MM.1S (cell line): Measurements from ENCODE around the gene CTNNA3.

ENCODE experiments used
- EZH2 ChIP-seq: fragments of 300-600 bp; sonication (generic); optimal IDR thresholded peaks from 2 replicates; pipeline ENCODE3; 2017; ENCODE audit warnings: low read depth, mild to moderate bottlenecking, antibody characterized with exemption, low read length, mixed read lengths
- EZH2phosphoT487 ChIP-seq: fragments of 300-600 bp; sonication (generic); IDR thresholded peaks from 2 replicates; pipeline ENCODE4 v1.6.1; 2018; ENCODE audit warnings: antibody characterized with exemption, low read length
- TF ChIP-seq, protein P1 (sequence below): fragments of 300-600 bp; sonication (generic); IDR thresholded peaks from 2 replicates; pipeline ENCODE4 v1.5.1; 2016; ENCODE audit warnings: antibody characterized with exemption, low read length, mixed read lengths

DNA sequence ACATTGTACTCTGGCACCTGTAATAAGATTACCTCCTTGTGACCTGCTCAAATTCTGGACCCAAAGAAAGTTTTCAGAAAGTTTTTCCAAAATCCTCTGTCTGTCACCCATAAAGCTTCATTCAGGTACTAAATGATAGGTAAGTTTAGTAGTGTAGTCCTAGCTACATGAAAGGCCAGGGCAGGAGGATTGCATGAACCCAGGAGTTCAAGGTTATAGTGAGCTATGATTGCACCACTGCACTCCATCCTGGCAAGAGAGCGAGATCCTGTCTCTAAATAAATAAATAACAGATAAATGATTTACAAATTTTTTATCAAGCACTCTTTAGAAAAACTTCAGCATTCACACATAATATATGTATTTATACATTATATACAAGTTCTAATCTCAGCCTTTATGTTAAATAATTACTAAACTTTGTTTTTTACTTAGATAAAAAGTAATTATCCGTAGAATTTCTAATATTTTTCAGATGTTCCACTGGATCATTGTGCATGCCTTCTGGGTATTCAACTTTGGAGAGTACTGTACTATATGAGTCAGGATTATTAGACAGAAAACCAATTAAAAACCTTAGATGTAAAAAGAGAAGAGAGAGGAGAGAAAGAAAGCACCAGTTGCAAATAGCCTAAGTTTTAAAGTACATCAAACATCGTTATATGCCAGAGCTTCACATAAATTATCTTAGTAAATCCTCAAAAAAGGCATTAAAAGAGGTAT lies 407.1 kb downstream of the CTNNA3 start:
- TF ChIP-seq, protein P1, sequence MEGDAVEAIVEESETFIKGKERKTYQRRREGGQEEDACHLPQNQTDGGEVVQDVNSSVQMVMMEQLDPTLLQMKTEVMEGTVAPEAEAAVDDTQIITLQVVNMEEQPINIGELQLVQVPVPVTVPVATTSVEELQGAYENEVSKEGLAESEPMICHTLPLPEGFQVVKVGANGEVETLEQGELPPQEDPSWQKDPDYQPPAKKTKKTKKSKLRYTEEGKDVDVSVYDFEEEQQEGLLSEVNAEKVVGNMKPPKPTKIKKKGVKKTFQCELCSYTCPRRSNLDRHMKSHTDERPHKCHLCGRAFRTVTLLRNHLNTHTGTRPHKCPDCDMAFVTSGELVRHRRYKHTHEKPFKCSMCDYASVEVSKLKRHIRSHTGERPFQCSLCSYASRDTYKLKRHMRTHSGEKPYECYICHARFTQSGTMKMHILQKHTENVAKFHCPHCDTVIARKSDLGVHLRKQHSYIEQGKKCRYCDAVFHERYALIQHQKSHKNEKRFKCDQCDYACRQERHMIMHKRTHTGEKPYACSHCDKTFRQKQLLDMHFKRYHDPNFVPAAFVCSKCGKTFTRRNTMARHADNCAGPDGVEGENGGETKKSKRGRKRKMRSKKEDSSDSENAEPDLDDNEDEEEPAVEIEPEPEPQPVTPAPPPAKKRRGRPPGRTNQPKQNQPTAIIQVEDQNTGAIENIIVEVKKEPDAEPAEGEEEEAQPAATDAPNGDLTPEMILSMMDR, result no peak
- no peak for TF ChIP-seq EZH2
- no peak for TF ChIP-seq EZH2phosphoT487
